ENCODE measurements around the gene SNX24. TPM values are rescaled to one million over a fixed set of nuclear protein-coding genes. Genes with fewer than 3 reads are reported as not detected.

Gene SNX24
- total RNA-seq, 1 donor from 2014 or later = 31.8 TPM

GRCh38 chr5:122924203-122924602 lies 78.8 kb downstream of the SNX24 start:
- ATAC-seq = no peak

- ATAC-seq = no peak
These were observed 79.4 kb downstream of the SNX24 start for GRCh38 chr5:122924719-122925395.

GRCh38 chr5:122929001-122929400 lies 83.6 kb downstream of the SNX24 start:
- no peak for ATAC-seq

GRCh38 chr5:122929980-122930379 lies 84.6 kb downstream of the SNX24 start:
- no peak for ATAC-seq

- ATAC-seq = no peak
These were observed 88.5 kb downstream of the SNX24 start for GRCh38 chr5:122933956-122934355.

GRCh38 chr5:122936088-122936487 lies 90.7 kb downstream of the SNX24 start:
- no peak for ATAC-seq

GRCh38 chr5:122937914-122938313 lies 92.5 kb downstream of the SNX24 start:
- ATAC-seq = peak; percentile 62

GRCh38 chr5:122940890-122941289 lies 95.5 kb downstream of the SNX24 start:
- no peak for ATAC-seq

GRCh38 chr5:122941737-122942136 lies 96.3 kb downstream of the SNX24 start:
- peak; percentile 76 for ATAC-seq

GRCh38 chr5:122942164-122942914 lies 96.9 kb downstream of the SNX24 start:
- ATAC-seq = no peak

- no peak for ATAC-seq
These were observed 97.8 kb downstream of the SNX24 start for GRCh38 chr5:122943050-122943698.

- ATAC-seq = peak; percentile 28
These were observed 98.6 kb downstream of the SNX24 start for GRCh38 chr5:122944051-122944450.

GRCh38 chr5:122947372-122947771 lies 102.0 kb downstream of the SNX24 start:
- no peak for ATAC-seq

- no peak for ATAC-seq
These were observed 102.4 kb downstream of the SNX24 start for GRCh38 chr5:122947772-122948171.

- ATAC-seq = no peak
These were observed 102.9 kb downstream of the SNX24 start for GRCh38 chr5:122948319-122948718.

- ATAC-seq = no peak
These were observed 106.2 kb downstream of the SNX24 start for GRCh38 chr5:122951658-122952057.

- ATAC-seq = no peak
These were observed 109.3 kb downstream of the SNX24 start for GRCh38 chr5:122954719-122955118.

- no peak for ATAC-seq
These were observed 112.0 kb downstream of the SNX24 start for GRCh38 chr5:122957457-122957856.

- ATAC-seq = no peak
These were observed 114.5 kb downstream of the SNX24 start for GRCh38 chr5:122959740-122960445.

- ATAC-seq = no peak
These were observed 117.9 kb downstream of the SNX24 start for GRCh38 chr5:122963305-122963704.

GRCh38 chr5:122965111-122965510 lies 119.7 kb downstream of the SNX24 start:
- no peak for ATAC-seq

GRCh38 chr5:122967085-122967484 lies 121.7 kb downstream of the SNX24 start:
- no peak for ATAC-seq

GRCh38 chr5:122967625-122968024 lies 122.2 kb downstream of the SNX24 start:
- ATAC-seq = no peak

Measured in esophagus mucosa (tissue), 1 donor.